Activated T-helper 2 cell treated with anti-CD3 and anti-CD28 coated beads, Interferon-gamma antibody, Interleukin-2, Interleukin-4, amounts not matched to agents 10 μg/mL and 5 μg/mL and 100 μg/mL, durations not matched to agents 14 hours and 24 hours and 36 hours (primary cell): ENCODE measurements around the gene HOXC5. TPM values are rescaled to one million over a fixed set of nuclear protein-coding genes. Genes with fewer than 3 reads are reported as not detected.

Experiments
- DNase-seq: peaks from one replicate; pipeline ENCODE4 v3.0.0; 2021; ENCODE audit warnings: low spot score
- H3K27ac Mint-ChIP-seq: one replicate; pipeline ENCODE4 v1.8.0; 2021; ENCODE audit warnings: mixed read lengths
- H3K27me3 Mint-ChIP-seq: one replicate; pipeline ENCODE4 v1.8.0; 2021; ENCODE audit warnings: low read depth, mixed read lengths
- H3K36me3 Mint-ChIP-seq: one replicate; pipeline ENCODE4 v1.8.0; 2021; ENCODE audit warnings: low read depth, mixed read lengths
- H3K4me1 Mint-ChIP-seq: one replicate; pipeline ENCODE4 v1.8.0; 2021; ENCODE audit warnings: low read depth, mixed read lengths
- H3K4me3 Mint-ChIP-seq: one replicate; pipeline ENCODE4 v1.8.0; 2021; ENCODE audit warnings: low read depth, mild to moderate bottlenecking, moderate library complexity, mixed read lengths
- H3K9me3 Mint-ChIP-seq: one replicate; pipeline ENCODE4 v1.8.0; 2021; ENCODE audit warnings: mixed read lengths
- intact Hi-C: fragments of 100-400 bp; cut with micrococcal nuclease; formaldehyde crosslinking; loops from one replicate; pipeline ENCODE4 v1.15.1; 2023
- total RNA-seq: library from RNA; stranded (reverse); gene quantifications from 2 replicates; pipeline ENCODE4 v1.2.3, GENCODE V29; 2022

The HOXC5 gene
- total RNA-seq, 1 donor from 2014 or later, result not detected

GRCh38 chr12:54021432-54022013, 11.3 kb upstream of the HOXC5 start:
- intact Hi-C loops, result no loop called here
- Mint-ChIP-seq H3K27me3 (peaks cover 79% of the 10 kb centered on the region), H3K9me3 (no peaks in the 10 kb centered on the region), H3K27ac (no peak overlapping the region), H3K4me1 (peaks cover 18% of the 10 kb centered on the region), H3K4me3 (no peak overlapping the region), H3K36me3 (peaks cover 5% of the 10 kb centered on the region)
- DNase-seq, result no peak

- H3K9me3 Mint-ChIP-seq, result no peaks in the 10 kb centered on the region
- H3K4me3 Mint-ChIP-seq, result no peak overlapping the region
- H3K27me3 Mint-ChIP-seq, result peaks cover 85% of the 10 kb centered on the region
- intact Hi-C loops, result no loop called here
- H3K27ac Mint-ChIP-seq, result no peak overlapping the region
- peaks cover 5% of the 10 kb centered on the region for H3K36me3 Mint-ChIP-seq
- peaks cover 14% of the 10 kb centered on the region for H3K4me1 Mint-ChIP-seq
- DNase-seq, result no peak
Measured at GRCh38 chr12:54022960-54023884, 9.6 kb upstream of the HOXC5 start.

GRCh38 chr12:54024127-54024526, 8.7 kb upstream of the HOXC5 start:
- H3K4me3 Mint-ChIP-seq, result no peak overlapping the region
- DNase-seq, result no peak
- H3K36me3 Mint-ChIP-seq, result peaks cover 5% of the 10 kb centered on the region
- peaks cover 14% of the 10 kb centered on the region for H3K4me1 Mint-ChIP-seq
- peaks cover 90% of the 10 kb centered on the region for H3K27me3 Mint-ChIP-seq
- H3K27ac Mint-ChIP-seq, result no peak overlapping the region
- intact Hi-C loops, result no loop called here
- H3K9me3 Mint-ChIP-seq, result no peaks in the 10 kb centered on the region

- Mint-ChIP-seq H3K27me3 (peaks cover 91% of the 10 kb centered on the region), H3K27ac (no peak overlapping the region), H3K9me3 (no peaks in the 10 kb centered on the region), H3K4me3 (no peak overlapping the region), H3K36me3 (peaks cover 5% of the 10 kb centered on the region), H3K4me1 (peaks cover 13% of the 10 kb centered on the region)
- DNase-seq, result no peak
- intact Hi-C loops, result no loop called here
Measured at GRCh38 chr12:54024581-54025305, 8.1 kb upstream of the HOXC5 start.

- intact Hi-C loops, result no loop called here
- Mint-ChIP-seq H3K27me3 (peaks cover 88% of the 10 kb centered on the region), H3K4me3 (no peak overlapping the region), H3K9me3 (no peaks in the 10 kb centered on the region), H3K36me3 (no peaks in the 10 kb centered on the region), H3K4me1 (peaks cover 10% of the 10 kb centered on the region), H3K27ac (no peak overlapping the region)
- DNase-seq, result no peak
Measured at GRCh38 chr12:54025499-54026405, 7.1 kb upstream of the HOXC5 start.

- intact Hi-C loops, result loop anchor here (1.0 kb wide), 1 partner anchor 8 kb away; no protein-coding TSS in a partner anchor
Measured at GRCh38 chr12:54026640-54027441, 6.0 kb upstream of the HOXC5 start.

GRCh38 chr12:54027442-54027786, 5.4 kb upstream of the HOXC5 start:
- Mint-ChIP-seq H3K36me3 (no peaks in the 10 kb centered on the region), H3K4me1 (peaks cover 9% of the 10 kb centered on the region), H3K9me3 (no peaks in the 10 kb centered on the region), H3K27ac (no peak overlapping the region), H3K27me3 (peaks cover 84% of the 10 kb centered on the region), H3K4me3 (no peak overlapping the region)
- intact Hi-C loops, result loop anchor here (1.0 kb wide), 1 partner anchor 8 kb away; no protein-coding TSS in a partner anchor
- DNase-seq, result no peak

More at GRCh38 chr12:54026640-54027441, 6.0 kb upstream of the HOXC5 start:
- Mint-ChIP-seq H3K4me1 (peaks cover 9% of the 10 kb centered on the region), H3K27me3 (peaks cover 84% of the 10 kb centered on the region), H3K36me3 (no peaks in the 10 kb centered on the region), H3K27ac (no peak overlapping the region), H3K9me3 (no peaks in the 10 kb centered on the region), H3K4me3 (no peak overlapping the region)
- no peak for DNase-seq

- no peak for DNase-seq
- Mint-ChIP-seq H3K9me3 (no peaks in the 10 kb centered on the region), H3K4me1 (peaks cover 13% of the 10 kb centered on the region), H3K27ac (no peak within 1 kb of the TSS), H3K36me3 (no peaks in the 10 kb centered on the region), H3K4me3 (no peak within 1 kb of the TSS), H3K27me3 (peaks cover 86% of the 10 kb centered on the region)
- intact Hi-C loops, result loop anchor here (2.0 kb wide), 1 partner anchor 22 kb away; no protein-coding TSS in a partner anchor
Measured at GRCh38 chr12:54028314-54029201, 4.3 kb upstream of the HOXC5 start, which contains the start of gene HOXC6. TSS of gene HOXC6 (plus strand) at chr12:54028440. CDS start at chr12:54028522, 82 bp downstream.

- H3K36me3 Mint-ChIP-seq, result no peaks in the 10 kb centered on the region
- peaks cover 16% of the 10 kb centered on the region for H3K4me1 Mint-ChIP-seq
- peaks cover 82% of the 10 kb centered on the region for H3K27me3 Mint-ChIP-seq
- DNase-seq, result no peak
- no peaks in the 10 kb centered on the region for H3K9me3 Mint-ChIP-seq
- H3K27ac Mint-ChIP-seq, result no peak overlapping the region
- intact Hi-C loops, result loop anchor here (2.0 kb wide), 1 partner anchor 23 kb away; no protein-coding TSS in a partner anchor
- no peak overlapping the region for H3K4me3 Mint-ChIP-seq
Measured at GRCh38 chr12:54029529-54030441, 3.1 kb upstream of the HOXC5 start.

GRCh38 chr12:54030442-54030801, 2.4 kb upstream of the HOXC5 start:
- Mint-ChIP-seq H3K27ac (no peak overlapping the region), H3K4me3 (no peak overlapping the region), H3K27me3 (peaks cover 82% of the 10 kb centered on the region), H3K4me1 (peaks cover 16% of the 10 kb centered on the region), H3K36me3 (no peaks in the 10 kb centered on the region), H3K9me3 (no peaks in the 10 kb centered on the region)
- intact Hi-C loops, result no loop called here
- DNase-seq, result no peak
